GM19468 (cell line): Measurements from ENCODE around the gene RANBP1.
A peak's percentile ranks its signal among the peaks of the same experiment; 100 is the strongest.

ENCODE experiments used
- ATAC-seq: cut with Tn5 transposase; IDR thresholded peaks from one replicate; pipeline ENCODE4 v1.9.1; 2021; ENCODE audit warnings: mild to moderate bottlenecking, moderate library complexity, moderate number of reproducible peaks; ENCODE audit not compliant: unreplicated experiment; ENCODE audit errors: extremely low read depth

RANBP1 gene

GRCh38 chr22:20106849-20107237 lies 9.1 kb upstream of the RANBP1 start:
- ATAC-seq: no peak

- ATAC-seq: no peak
Measured at GRCh38 chr22:20107471-20107901, 8.4 kb upstream of the RANBP1 start.

- ATAC-seq: no peak
Measured at GRCh38 chr22:20107951-20108756, 7.8 kb upstream of the RANBP1 start.

- ATAC-seq: no peak
Measured at GRCh38 chr22:20108757-20109230, 7.1 kb upstream of the RANBP1 start.

- no peak for ATAC-seq
Measured at GRCh38 chr22:20109411-20110358, 6.2 kb upstream of the RANBP1 start.

GRCh38 chr22:20110359-20110985 lies 5.4 kb upstream of the RANBP1 start:
- ATAC-seq: no peak

GRCh38 chr22:20111045-20111688 lies 4.7 kb upstream of the RANBP1 start:
- no peak for ATAC-seq

GRCh38 chr22:20111689-20112622 lies 3.9 kb upstream of the RANBP1 start:
- no peak for ATAC-seq

GRCh38 chr22:20112623-20113511 lies 3.0 kb upstream of the RANBP1 start:
- no peak for ATAC-seq

- no peak for ATAC-seq
Measured at GRCh38 chr22:20113551-20114310, 2.2 kb upstream of the RANBP1 start.

- ATAC-seq: no peak
Measured at GRCh38 chr22:20114506-20115475, 1.1 kb upstream of the RANBP1 start.

GRCh38 chr22:20116376-20116950 lies 559 bp downstream of the RANBP1 start:
- no peak for ATAC-seq

GRCh38 chr22:20116951-20117632 lies 1.2 kb downstream of the RANBP1 start, which contains the start of gene TRMT2A:
Gene TRMT2A (minus strand): TSS chr22:20117226. CDS start chr22:20116906, 320 bp downstream.
- ATAC-seq: peak; percentile 59

GRCh38 chr22:20117633-20118299 lies 1.9 kb downstream of the RANBP1 start:
- no peak for ATAC-seq
